A673 (cell line): Measurements from ENCODE around the gene FNDC5. TPM values are rescaled to one million over a fixed set of nuclear protein-coding genes. Genes with fewer than 3 reads are reported as not detected.
A peak's percentile ranks its signal among the peaks of the same experiment; 100 is the strongest.

Experiments
- BruUV-seq: library from RNA; stranded (reverse); fragments of 400-500 nt; replicated peaks from 2 replicates; lab custom pipeline; 2021; lab: Mats Ljungman, UMichigan
- CTCF ChIA-PET: fragments of 300-600 bp; sonication (Branson Sonifier 250); formaldehyde crosslinking; loops from one replicate; lab custom pipeline; 2022; ENCODE audit warnings: antibody characterized with exemption; lab: Charles Lee
- POLR2A ChIA-PET: fragments of 300-600 bp; sonication (Branson Sonifier 250); formaldehyde crosslinking; loops from one replicate; lab custom pipeline; 2022; ENCODE audit warnings: antibody characterized with exemption; ENCODE audit not compliant: low non-redundant PET; lab: Charles Lee
- DNase-seq: peaks from one replicate; pipeline ENCODE4 v3.0.0-alpha.2; 2015; ENCODE audit warnings: low spot score
- H3K27ac ChIP-seq: fragments of 200-600 bp; sonication (generic); 2 replicates; pipeline ENCODE4 v1.5.1; 2016; ENCODE audit warnings: mixed run types, low read depth, mild to moderate bottlenecking, mixed read lengths, antibody characterized with exemption, low read length; ENCODE audit not compliant: poor library complexity, severe bottlenecking
- H3K27me3 ChIP-seq: fragments of 200-600 bp; sonication (generic); replicated peaks from 2 replicates; pipeline ENCODE4 v1.6.1; 2017; ENCODE audit warnings: mixed run types, low read depth, mild to moderate bottlenecking, mixed read lengths, antibody characterized with exemption, low read length; ENCODE audit not compliant: insufficient read depth, poor library complexity
- H3K36me3 ChIP-seq: fragments of 200-600 bp; sonication (generic); 2 replicates; pipeline ENCODE4 v1.6.1; 2016; ENCODE audit warnings: mixed run types, mild to moderate bottlenecking, mixed read lengths, antibody characterized with exemption, low read length; ENCODE audit not compliant: insufficient read depth, poor library complexity, severe bottlenecking
- H3K4me1 ChIP-seq: fragments of 200-600 bp; sonication (generic); 2 replicates; pipeline ENCODE4 v1.6.1; 2017; ENCODE audit warnings: mixed run types, mild to moderate bottlenecking, mixed read lengths, antibody characterized with exemption, low read length; ENCODE audit not compliant: insufficient read depth, poor library complexity, severe bottlenecking
- H3K4me3 ChIP-seq: fragments of 200-600 bp; sonication (generic); 2 replicates; pipeline ENCODE4 v1.5.1; 2016; ENCODE audit warnings: low read depth, mixed run types, mild to moderate bottlenecking, mixed read lengths, low read length; ENCODE audit not compliant: poor library complexity, severe bottlenecking
- H3K9me3 ChIP-seq: fragments of 200-600 bp; sonication (generic); 2 replicates; pipeline ENCODE4 v1.6.1; 2016; ENCODE audit warnings: mixed run types, low read depth, mild to moderate bottlenecking, mixed read lengths, antibody characterized with exemption, low read length; ENCODE audit not compliant: poor library complexity, severe bottlenecking
- EZH2 ChIP-seq: fragments of 200-600 bp; sonication (generic); IDR thresholded peaks from 2 replicates; pipeline ENCODE4 v1.6.1; 2017; ENCODE audit warnings: borderline replicate concordance, low read depth, mild to moderate bottlenecking, mixed read lengths, antibody characterized with exemption, low read length; ENCODE audit not compliant: poor library complexity, severe bottlenecking
- intact Hi-C: fragments of 100-400 bp; cut with micrococcal nuclease; formaldehyde crosslinking; loops from one replicate; pipeline ENCODE4 v1.10.0; 2022; ENCODE audit not compliant: unreplicated experiment
- total RNA-seq: library from RNA; stranded (reverse); gene quantifications from 2 replicates; pipeline ENCODE4 v1.2.3, GENCODE V29; 2021
- TF ChIP-seq, protein P1 (sequence below): fragments of 300-800, 200-600 bp; sonication (generic); conservative IDR thresholded peaks from 2 replicates; pipeline ENCODE4 v1.5.1; 2017; ENCODE audit warnings: low read depth, mild to moderate bottlenecking, antibody characterized with exemption, low read length, moderate library complexity, mixed read lengths

Gene FNDC5
- total RNA-seq, 1 experiment from 2014 or later = 1.3 TPM

DNA sequence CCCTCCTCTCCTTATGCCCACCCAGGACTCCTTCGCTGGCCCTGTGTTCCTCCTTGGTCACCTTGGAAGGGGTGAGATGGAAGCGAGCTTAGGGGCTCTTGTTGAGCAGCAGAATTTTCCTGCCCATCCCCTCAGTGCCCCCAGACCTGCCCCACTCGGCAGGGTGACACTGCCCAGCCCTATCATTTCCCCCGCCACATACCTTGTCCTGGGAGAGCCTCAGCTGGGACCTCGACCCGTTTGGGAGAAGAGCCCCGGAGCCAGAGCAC lies 1.4 kb upstream of the FNDC5 start:
- ChIA-PET POLR2A (no interaction called here), CTCF (interaction anchor here (1.4 kb wide), 1 partner anchor 160 kb away, joined by 5 read pairs; no protein-coding TSS in a partner anchor)
- Histone ChIP-seq H3K27me3 (no peaks in the 10 kb centered on the region), H3K9me3 (no peaks in the 10 kb centered on the region), H3K27ac (no peak overlapping the region), H3K36me3 (no peaks in the 10 kb centered on the region), H3K4me1 (peaks cover 5% of the 10 kb centered on the region), H3K4me3 (no peak overlapping the region)
- no TSS peak for BruUV-seq
- intact Hi-C loops = loop anchor here (2.0 to 10.0 kb wide), 3 partner anchors 160 to 471 kb away; no protein-coding TSS in a partner anchor
- DNase-seq = no peak
- TF ChIP-seq, protein P1, sequence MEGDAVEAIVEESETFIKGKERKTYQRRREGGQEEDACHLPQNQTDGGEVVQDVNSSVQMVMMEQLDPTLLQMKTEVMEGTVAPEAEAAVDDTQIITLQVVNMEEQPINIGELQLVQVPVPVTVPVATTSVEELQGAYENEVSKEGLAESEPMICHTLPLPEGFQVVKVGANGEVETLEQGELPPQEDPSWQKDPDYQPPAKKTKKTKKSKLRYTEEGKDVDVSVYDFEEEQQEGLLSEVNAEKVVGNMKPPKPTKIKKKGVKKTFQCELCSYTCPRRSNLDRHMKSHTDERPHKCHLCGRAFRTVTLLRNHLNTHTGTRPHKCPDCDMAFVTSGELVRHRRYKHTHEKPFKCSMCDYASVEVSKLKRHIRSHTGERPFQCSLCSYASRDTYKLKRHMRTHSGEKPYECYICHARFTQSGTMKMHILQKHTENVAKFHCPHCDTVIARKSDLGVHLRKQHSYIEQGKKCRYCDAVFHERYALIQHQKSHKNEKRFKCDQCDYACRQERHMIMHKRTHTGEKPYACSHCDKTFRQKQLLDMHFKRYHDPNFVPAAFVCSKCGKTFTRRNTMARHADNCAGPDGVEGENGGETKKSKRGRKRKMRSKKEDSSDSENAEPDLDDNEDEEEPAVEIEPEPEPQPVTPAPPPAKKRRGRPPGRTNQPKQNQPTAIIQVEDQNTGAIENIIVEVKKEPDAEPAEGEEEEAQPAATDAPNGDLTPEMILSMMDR = no peak
- no peak for TF ChIP-seq EZH2

DNA sequence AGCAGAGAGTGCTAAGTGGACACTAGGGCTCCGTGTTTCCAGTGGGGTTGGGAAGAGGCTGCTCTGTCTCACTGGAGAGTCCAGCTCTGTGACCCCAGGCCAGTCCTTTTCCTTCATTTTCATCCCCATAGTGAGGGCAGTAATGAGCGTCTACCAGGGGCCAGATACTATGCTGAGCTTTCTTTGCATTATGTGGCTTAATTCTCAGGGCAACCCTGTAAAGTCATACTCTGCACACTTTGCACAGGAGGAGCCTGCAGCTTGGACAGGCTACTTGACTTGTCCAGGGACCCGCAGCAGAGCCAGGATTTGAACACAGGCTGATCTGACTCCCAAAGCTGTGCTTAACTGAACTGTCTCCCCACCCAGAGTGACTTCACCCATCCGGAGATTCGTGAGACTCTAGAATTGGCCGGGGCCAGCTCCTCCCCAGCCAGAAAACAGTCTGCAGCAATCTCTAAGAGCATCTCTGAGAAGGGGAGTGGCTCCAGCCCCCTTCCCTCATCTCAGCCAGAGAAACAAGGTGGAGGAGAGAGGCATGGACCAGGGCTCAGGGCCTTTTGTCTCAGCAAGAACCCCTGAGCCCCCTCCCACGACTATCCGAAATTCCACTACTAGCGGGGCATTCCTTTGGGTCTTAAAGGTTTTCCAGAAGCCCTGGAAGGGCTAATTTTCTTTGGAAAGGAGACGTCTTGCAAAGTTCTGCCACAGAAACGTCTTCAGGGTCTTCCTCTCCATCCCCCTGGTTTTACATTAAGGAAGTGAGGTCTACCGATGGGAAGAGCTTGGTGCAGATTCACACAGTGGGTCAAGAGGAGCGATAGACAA lies 866 bp upstream of the FNDC5 start:
- Histone ChIP-seq H3K4me3 (peak overlapping the region; percentile 48), H3K36me3 (no peaks in the 10 kb centered on the region), H3K9me3 (no peaks in the 10 kb centered on the region), H3K4me1 (peaks cover 5% of the 10 kb centered on the region), H3K27ac (no peak overlapping the region), H3K27me3 (no peaks in the 10 kb centered on the region)
- CTCF ChIA-PET = interaction anchor here (0.5 to 1.4 kb wide), 3 partner anchors 159 to 470 kb away, joined by 3 to 5 read pairs (median 3); no protein-coding TSS in a partner anchor
- TF ChIP-seq, protein P1 = no peak
- no peak for TF ChIP-seq EZH2
- BruUV-seq = no TSS peak
- DNase-seq = peak; percentile 36
- POLR2A ChIA-PET = interaction anchor here (0.6 kb wide), 1 partner anchor 268 kb away, joined by 3 read pairs; no protein-coding TSS in a partner anchor
- intact Hi-C loops = loop anchor here (2.0 to 10.0 kb wide), 3 partner anchors 159 to 471 kb away; no protein-coding TSS in a partner anchor

GRCh38 chr1:32869923-32870614 lies 643 bp downstream of the FNDC5 start:
- DNase-seq = no peak
- Histone ChIP-seq H3K27me3 (no peaks in the 10 kb centered on the region), H3K9me3 (no peaks in the 10 kb centered on the region), H3K27ac (no peak overlapping the region), H3K4me3 (peak overlapping the region; percentile 15), H3K4me1 (peaks cover 5% of the 10 kb centered on the region), H3K36me3 (no peaks in the 10 kb centered on the region)
- ChIA-PET CTCF (no interaction called here), POLR2A (no interaction called here)
- intact Hi-C loops = loop anchor here (5.0 to 10.0 kb wide), 2 partner anchors 158 to 355 kb away; no protein-coding TSS in a partner anchor
- TF ChIP-seq, protein P1 = no peak
- TF ChIP-seq EZH2 = no peak
- no TSS peak for BruUV-seq
